Stimulated activated memory B cell treated with anti-CD40 and anti-IgM and Interleukin-4, amounts not matched to agents 10 μg/mL and 1 μg/mL and 100 μg/mL, for 72 hours (primary cell): ENCODE results near the gene THNSL1.

Source experiments
- ATAC-seq: fragments of 150-1000 bp; cut with Tn5 transposase; 2 replicates; pipeline ENCODE4 v1.10.0; 2021
- H3K27ac Mint-ChIP-seq: one replicate; pipeline ENCODE4 v1.8.0; 2022; ENCODE audit warnings: mild to moderate bottlenecking, mixed read lengths
- H3K27me3 Mint-ChIP-seq: one replicate; pipeline ENCODE4 v1.8.0; 2022; ENCODE audit warnings: mixed read lengths
- H3K36me3 Mint-ChIP-seq: one replicate; pipeline ENCODE4 v1.8.0; 2022; ENCODE audit warnings: mixed read lengths
- H3K4me1 Mint-ChIP-seq: one replicate; pipeline ENCODE4 v1.8.0; 2022; ENCODE audit warnings: mixed read lengths
- H3K4me3 Mint-ChIP-seq: one replicate; pipeline ENCODE4 v1.8.0; 2022; ENCODE audit warnings: mild to moderate bottlenecking, moderate library complexity, mixed read lengths
- H3K9me3 Mint-ChIP-seq: one replicate; pipeline ENCODE4 v1.8.0; 2022; ENCODE audit warnings: mixed read lengths

The THNSL1 gene

GRCh38 chr10:25026463-25026862 is 10.1 kb downstream of the THNSL1 start:
- H3K4me3 Mint-ChIP-seq = no peak overlapping the region

GRCh38 chr10:25028711-25029110 is 12.3 kb downstream of the THNSL1 start:
- Mint-ChIP-seq H3K4me1 (no peaks in the 10 kb centered on the region), H3K27me3 (no peaks in the 10 kb centered on the region), H3K36me3 (peaks cover 10% of the 10 kb centered on the region), H3K27ac (no peak overlapping the region), H3K4me3 (no peak overlapping the region), H3K9me3 (peaks cover 3% of the 10 kb centered on the region)
- ATAC-seq = no peak

More at GRCh38 chr10:25026463-25026862, 10.1 kb downstream of the THNSL1 start:
- no peak overlapping the region for H3K27ac Mint-ChIP-seq
- no peaks in the 10 kb centered on the region for H3K27me3 Mint-ChIP-seq
- peaks cover 17% of the 10 kb centered on the region for H3K36me3 Mint-ChIP-seq
- ATAC-seq = no peak
- H3K9me3 Mint-ChIP-seq = peaks cover 3% of the 10 kb centered on the region
- no peaks in the 10 kb centered on the region for H3K4me1 Mint-ChIP-seq

- Mint-ChIP-seq H3K36me3 (peaks cover 6% of the 10 kb centered on the region), H3K4me3 (no peak overlapping the region), H3K27me3 (no peaks in the 10 kb centered on the region), H3K4me1 (no peaks in the 10 kb centered on the region), H3K9me3 (peaks cover 3% of the 10 kb centered on the region), H3K27ac (no peak overlapping the region)
- no peak for ATAC-seq
Observed at GRCh38 chr10:25029519-25029918, 13.1 kb downstream of the THNSL1 start.

- Mint-ChIP-seq H3K4me1 (peaks cover 10% of the 10 kb centered on the region), H3K4me3 (no peak overlapping the region), H3K27ac (peak overlapping the region; percentile 53), H3K9me3 (no peaks in the 10 kb centered on the region), H3K27me3 (no peaks in the 10 kb centered on the region), H3K36me3 (no peaks in the 10 kb centered on the region)
- peak; percentile 69 for ATAC-seq
Observed at GRCh38 chr10:25036381-25036780, 20.0 kb downstream of the THNSL1 start.

- Mint-ChIP-seq H3K27ac (no peak overlapping the region), H3K9me3 (no peaks in the 10 kb centered on the region), H3K4me3 (no peak overlapping the region), H3K4me1 (peaks cover 10% of the 10 kb centered on the region), H3K27me3 (no peaks in the 10 kb centered on the region), H3K36me3 (no peaks in the 10 kb centered on the region)
- ATAC-seq = no peak
Observed at GRCh38 chr10:25038325-25038724, 21.9 kb downstream of the THNSL1 start.

- Mint-ChIP-seq H3K36me3 (no peaks in the 10 kb centered on the region), H3K27me3 (no peaks in the 10 kb centered on the region), H3K4me1 (peaks cover 10% of the 10 kb centered on the region), H3K4me3 (no peak overlapping the region), H3K27ac (no peak overlapping the region), H3K9me3 (no peaks in the 10 kb centered on the region)
- no peak for ATAC-seq
Observed at GRCh38 chr10:25039531-25039930, 23.1 kb downstream of the THNSL1 start.

GRCh38 chr10:25046641-25047040 is 30.2 kb downstream of the THNSL1 start:
- Mint-ChIP-seq H3K36me3 (no peaks in the 10 kb centered on the region), H3K4me3 (no peak overlapping the region), H3K27me3 (peaks cover 18% of the 10 kb centered on the region), H3K27ac (no peak overlapping the region), H3K4me1 (no peaks in the 10 kb centered on the region), H3K9me3 (peaks cover 4% of the 10 kb centered on the region)
- no peak for ATAC-seq

- H3K36me3 Mint-ChIP-seq = no peaks in the 10 kb centered on the region
- no peak for ATAC-seq
Observed at GRCh38 chr10:25047088-25047487, 30.7 kb downstream of the THNSL1 start.

GRCh38 chr10:25047591-25048301 is 31.3 kb downstream of the THNSL1 start:
- Mint-ChIP-seq H3K4me3 (no peak overlapping the region), H3K27ac (no peak overlapping the region), H3K4me1 (no peaks in the 10 kb centered on the region), H3K9me3 (peaks cover 4% of the 10 kb centered on the region), H3K27me3 (peaks cover 18% of the 10 kb centered on the region), H3K36me3 (no peaks in the 10 kb centered on the region)
- no peak for ATAC-seq

More at GRCh38 chr10:25047088-25047487, 30.7 kb downstream of the THNSL1 start:
- H3K4me1 Mint-ChIP-seq = no peaks in the 10 kb centered on the region
- peaks cover 18% of the 10 kb centered on the region for H3K27me3 Mint-ChIP-seq
- H3K27ac Mint-ChIP-seq = no peak overlapping the region
- H3K9me3 Mint-ChIP-seq = peaks cover 4% of the 10 kb centered on the region
- no peak overlapping the region for H3K4me3 Mint-ChIP-seq

GRCh38 chr10:25048450-25048849 is 32.0 kb downstream of the THNSL1 start:
- peaks cover 18% of the 10 kb centered on the region for H3K27me3 Mint-ChIP-seq
- H3K36me3 Mint-ChIP-seq = no peaks in the 10 kb centered on the region
- no peaks in the 10 kb centered on the region for H3K4me1 Mint-ChIP-seq
- no peak for ATAC-seq
- no peak overlapping the region for H3K4me3 Mint-ChIP-seq
- no peak overlapping the region for H3K27ac Mint-ChIP-seq
- H3K9me3 Mint-ChIP-seq = peaks cover 4% of the 10 kb centered on the region

GRCh38 chr10:25049966-25050365 is 33.6 kb downstream of the THNSL1 start:
- Mint-ChIP-seq H3K4me1 (no peaks in the 10 kb centered on the region), H3K4me3 (no peak overlapping the region), H3K27ac (no peak overlapping the region), H3K36me3 (no peaks in the 10 kb centered on the region), H3K9me3 (peaks cover 4% of the 10 kb centered on the region), H3K27me3 (peaks cover 18% of the 10 kb centered on the region)
- no peak for ATAC-seq

- Mint-ChIP-seq H3K27ac (no peak overlapping the region), H3K36me3 (no peaks in the 10 kb centered on the region), H3K27me3 (peaks cover 18% of the 10 kb centered on the region), H3K4me1 (no peaks in the 10 kb centered on the region), H3K9me3 (peaks cover 4% of the 10 kb centered on the region), H3K4me3 (no peak overlapping the region)
- no peak for ATAC-seq
Observed at GRCh38 chr10:25050402-25050801, 34.0 kb downstream of the THNSL1 start.

- Mint-ChIP-seq H3K27ac (no peak overlapping the region), H3K9me3 (peaks cover 4% of the 10 kb centered on the region), H3K4me3 (no peak overlapping the region), H3K27me3 (peaks cover 18% of the 10 kb centered on the region), H3K4me1 (no peaks in the 10 kb centered on the region), H3K36me3 (no peaks in the 10 kb centered on the region)
- ATAC-seq = no peak
Observed at GRCh38 chr10:25052012-25052411, 35.6 kb downstream of the THNSL1 start.

- no peak for ATAC-seq
- H3K4me3 Mint-ChIP-seq = no peak overlapping the region
- H3K27ac Mint-ChIP-seq = no peak overlapping the region
- H3K4me1 Mint-ChIP-seq = no peaks in the 10 kb centered on the region
- H3K27me3 Mint-ChIP-seq = peaks cover 6% of the 10 kb centered on the region
- no peaks in the 10 kb centered on the region for H3K9me3 Mint-ChIP-seq
- no peaks in the 10 kb centered on the region for H3K36me3 Mint-ChIP-seq
Observed at GRCh38 chr10:25056726-25057125, 40.3 kb downstream of the THNSL1 start.

- no peak overlapping the region for H3K27ac Mint-ChIP-seq
- H3K9me3 Mint-ChIP-seq = no peaks in the 10 kb centered on the region
- ATAC-seq = no peak
- H3K4me3 Mint-ChIP-seq = no peak overlapping the region
- no peaks in the 10 kb centered on the region for H3K36me3 Mint-ChIP-seq
- H3K4me1 Mint-ChIP-seq = peaks cover 6% of the 10 kb centered on the region
- H3K27me3 Mint-ChIP-seq = peaks cover 10% of the 10 kb centered on the region
Observed at GRCh38 chr10:25057886-25058285, 41.5 kb downstream of the THNSL1 start.

- ATAC-seq = no peak
Observed at GRCh38 chr10:25059990-25060389, 43.6 kb downstream of the THNSL1 start.

More at GRCh38 chr10:25059990-25060389, 43.6 kb downstream of the THNSL1 start:
- Mint-ChIP-seq H3K27me3 (peaks cover 10% of the 10 kb centered on the region), H3K9me3 (no peaks in the 10 kb centered on the region), H3K27ac (no peak overlapping the region), H3K4me3 (no peak overlapping the region), H3K4me1 (peaks cover 6% of the 10 kb centered on the region), H3K36me3 (no peaks in the 10 kb centered on the region)
